Peyer's patch (tissue), 4 donors: ENCODE data around the gene PFKP.

Source experiments
- POLR2A ChIP-seq, 2 donors: fragments of 450-650 bp; IDR thresholded peaks; one replicate each; pipeline ENCODE4 v1.5.1; 2017; ENCODE audit warnings: antibody characterized with exemption in 2 of 2, mild to moderate bottlenecking in 2 of 2, moderate library complexity in 2 of 2
- TF ChIP-seq, protein P1 (sequence below), 6 experiments: fragments of 450-650 bp in 4 of 6; fragments of 200-600 bp in 2 of 6; sonication (generic) in 1 of 6; IDR thresholded peaks; one replicate each; pipeline ENCODE4 v1.5.1; 2017 to 2019; ENCODE audit warnings: antibody characterized with exemption in 6 of 6, mild to moderate bottlenecking in 3 of 6, moderate library complexity in 1 of 6

DNA sequence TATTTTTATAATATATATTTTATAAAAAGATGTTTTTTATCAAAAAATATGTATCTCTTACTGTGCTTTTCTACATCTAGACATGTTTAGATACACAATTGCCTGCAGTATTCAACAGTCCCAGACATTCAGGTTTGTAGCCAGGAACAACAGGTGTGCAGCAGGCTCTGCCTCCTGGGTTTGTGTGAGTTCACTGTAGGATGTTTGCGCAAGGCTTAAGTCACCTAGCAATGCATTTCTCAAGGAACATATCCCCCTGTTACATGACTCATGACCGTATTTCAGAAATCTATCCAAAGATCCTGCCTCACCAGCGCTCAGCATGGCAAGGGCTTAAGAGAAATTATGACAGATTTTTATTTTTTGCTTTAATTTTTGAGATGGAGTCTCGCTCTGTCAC lies 63.8 kb downstream of the PFKP start:
- TF ChIP-seq POLR2A (IDR thresholded peaks at IDR 0.05), result no peak
- TF ChIP-seq, protein P1, sequence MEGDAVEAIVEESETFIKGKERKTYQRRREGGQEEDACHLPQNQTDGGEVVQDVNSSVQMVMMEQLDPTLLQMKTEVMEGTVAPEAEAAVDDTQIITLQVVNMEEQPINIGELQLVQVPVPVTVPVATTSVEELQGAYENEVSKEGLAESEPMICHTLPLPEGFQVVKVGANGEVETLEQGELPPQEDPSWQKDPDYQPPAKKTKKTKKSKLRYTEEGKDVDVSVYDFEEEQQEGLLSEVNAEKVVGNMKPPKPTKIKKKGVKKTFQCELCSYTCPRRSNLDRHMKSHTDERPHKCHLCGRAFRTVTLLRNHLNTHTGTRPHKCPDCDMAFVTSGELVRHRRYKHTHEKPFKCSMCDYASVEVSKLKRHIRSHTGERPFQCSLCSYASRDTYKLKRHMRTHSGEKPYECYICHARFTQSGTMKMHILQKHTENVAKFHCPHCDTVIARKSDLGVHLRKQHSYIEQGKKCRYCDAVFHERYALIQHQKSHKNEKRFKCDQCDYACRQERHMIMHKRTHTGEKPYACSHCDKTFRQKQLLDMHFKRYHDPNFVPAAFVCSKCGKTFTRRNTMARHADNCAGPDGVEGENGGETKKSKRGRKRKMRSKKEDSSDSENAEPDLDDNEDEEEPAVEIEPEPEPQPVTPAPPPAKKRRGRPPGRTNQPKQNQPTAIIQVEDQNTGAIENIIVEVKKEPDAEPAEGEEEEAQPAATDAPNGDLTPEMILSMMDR (IDR thresholded peaks at IDR 0.05), result no peak
